HT1080 (cell line): ENCODE results near the gene DHRS3. TPM values are rescaled to one million over a fixed set of nuclear protein-coding genes. Genes with fewer than 3 reads are reported as not detected.
"Not testable (repeated sequence)": the region's sequence is repeated elsewhere in the genome, so short reads cannot be mapped to it uniquely, and the experiment has no call there.

Experiments used
- DNase-seq: peaks from one replicate; pipeline ENCODE4 v3.0.0-alpha.2; 2015; ENCODE audit warnings: low read depth
- polyA plus RNA-seq, 2 experiments: library from polyadenylated mRNA; depleted of rRNA; stranded (reverse); fragments of >200 nt; gene quantifications; 2 replicates each; pipeline ENCODE4 v1.2.3, GENCODE V29; 2015
- total RNA-seq: library from RNA; depleted of rRNA; stranded (reverse); fragments of >200 nt; shearing (Covaris generic); gene quantifications from 2 replicates; pipeline ENCODE4 v1.2.3, GENCODE V29; 2014; rRNA removed

DHRS3 gene
- total RNA-seq = 0.10 TPM in 1 of 2 replicates, not detected in the other
- polyA plus RNA-seq (2015; cell fraction: cytosol; rRNA removed) = 5.2 and 8.0 TPM in 2 replicates
- polyA plus RNA-seq (2015; cell fraction: nucleus; rRNA removed) = 10.0 and 13.4 TPM in 2 replicates

GRCh38 chr1:12617901-12618660 is at the start of gene DHRS3:
TSS of gene DHRS3 (minus strand) at chr1:12618210. CDS start at chr1:12617348, 862 bp downstream.
- DNase-seq = no peak

GRCh38 chr1:12666141-12666735 is 48.2 kb upstream of the DHRS3 start:
- DNase-seq = no peak

- DNase-seq = no peak
Measured at GRCh38 chr1:12665511-12665910, 47.5 kb upstream of the DHRS3 start.

- DNase-seq = no peak
Measured at GRCh38 chr1:12662556-12662955, 44.5 kb upstream of the DHRS3 start.

GRCh38 chr1:12661606-12662219 is 43.7 kb upstream of the DHRS3 start:
- no peak for DNase-seq

- DNase-seq = peak; percentile 72
Measured at GRCh38 chr1:12658531-12659453, 40.8 kb upstream of the DHRS3 start.

GRCh38 chr1:12657885-12658512 is 40.0 kb upstream of the DHRS3 start:
- DNase-seq = not testable (repeated sequence)

- DNase-seq = no peak
Measured at GRCh38 chr1:12657060-12657884, 39.3 kb upstream of the DHRS3 start.

GRCh38 chr1:12656575-12656974 is 38.6 kb upstream of the DHRS3 start:
- DNase-seq = no peak

- DNase-seq = no peak
Measured at GRCh38 chr1:12654657-12655056, 36.6 kb upstream of the DHRS3 start.

- no peak for DNase-seq
Measured at GRCh38 chr1:12654004-12654567, 36.1 kb upstream of the DHRS3 start.

- DNase-seq = no peak
Measured at GRCh38 chr1:12649971-12650421, 32.0 kb upstream of the DHRS3 start.

GRCh38 chr1:12648741-12649140 is 30.7 kb upstream of the DHRS3 start:
- DNase-seq = no peak

- DNase-seq = not testable (repeated sequence)
Measured at GRCh38 chr1:12645401-12645800, 27.4 kb upstream of the DHRS3 start.

GRCh38 chr1:12644829-12645228 is 26.8 kb upstream of the DHRS3 start:
- no peak for DNase-seq

- DNase-seq = no peak
Measured at GRCh38 chr1:12644237-12644636, 26.2 kb upstream of the DHRS3 start.

- no peak for DNase-seq
Measured at GRCh38 chr1:12643785-12644184, 25.8 kb upstream of the DHRS3 start, which contains the start of gene AADACL4. TSS of gene AADACL4 (plus strand) at chr1:12644085. CDS start at chr1:12644547, 462 bp downstream.

- DNase-seq = no peak
Measured at GRCh38 chr1:12643079-12643478, 25.1 kb upstream of the DHRS3 start.

GRCh38 chr1:12640958-12641272 is 22.9 kb upstream of the DHRS3 start:
- no peak for DNase-seq
